Loucy (cell line): ENCODE data around the gene CXCR5.

Experiments
- H2AFZ ChIP-seq: fragments of 200-600 bp; sonication (generic); 2 replicates; pipeline ENCODE4 v1.6.0; 2016; ENCODE audit warnings: antibody characterized with exemption, mild to moderate bottlenecking, low read length, moderate library complexity
- H3F3A ChIP-seq: fragments of 200-600 bp; 2 replicates; pipeline ENCODE4 v1.6.0; 2016; ENCODE audit warnings: antibody characterized with exemption, low read depth, mild to moderate bottlenecking
- H3K27me3 ChIP-seq: fragments of 200-600 bp; sonication (generic); 2 replicates; pipeline ENCODE4 v1.6.1; 2014; ENCODE audit warnings: low read length, mild to moderate bottlenecking; ENCODE audit not compliant: insufficient read depth, poor library complexity, severe bottlenecking
- H3K36me3 ChIP-seq: fragments of 200-600 bp; sonication (generic); 2 replicates; pipeline ENCODE4 v1.6.1; 2016; ENCODE audit warnings: low read length; ENCODE audit not compliant: insufficient read depth
- H3K4me1 ChIP-seq: fragments of 200-600 bp; sonication (generic); 2 replicates; pipeline ENCODE4 v1.5.1; 2014; ENCODE audit warnings: low read length, mild to moderate bottlenecking; ENCODE audit not compliant: insufficient read depth, poor library complexity, severe bottlenecking
- H3K4me2 ChIP-seq: fragments of 200-600 bp; sonication (generic); 2 replicates; pipeline ENCODE4 v1.6.0; 2014; ENCODE audit warnings: antibody characterized with exemption, low read length, low read depth, mild to moderate bottlenecking; ENCODE audit not compliant: poor library complexity, severe bottlenecking
- H3K4me3 ChIP-seq: fragments of 200-600 bp; sonication (generic); 2 replicates; pipeline ENCODE4 v1.5.1; 2014; ENCODE audit warnings: low read length, mild to moderate bottlenecking, mixed read lengths; ENCODE audit not compliant: poor library complexity, severe bottlenecking
- H3K79me2 ChIP-seq: fragments of 200-600 bp; sonication (generic); 2 replicates; pipeline ENCODE4 v1.6.1; 2014; ENCODE audit warnings: low read length; ENCODE audit not compliant: insufficient read depth
- H3K9ac ChIP-seq: fragments of 200-600 bp; sonication (generic); 2 replicates; pipeline ENCODE4 v1.6.0; 2014; ENCODE audit warnings: mild to moderate bottlenecking, low read depth, low read length, moderate library complexity; ENCODE audit not compliant: poor library complexity, severe bottlenecking
- H3K9me2 ChIP-seq: fragments of 200-600 bp; sonication (generic); replicated peaks from 2 replicates; pipeline ENCODE4 v1.6.1; 2016; ENCODE audit warnings: low read depth, low read length, mixed read lengths
- H3K9me3 ChIP-seq: fragments of 200-600 bp; sonication (generic); 2 replicates; pipeline ENCODE4 v1.6.1; 2014; ENCODE audit warnings: mild to moderate bottlenecking, antibody characterized with exemption, low read length, low read depth; ENCODE audit not compliant: insufficient read depth
- H4K20me1 ChIP-seq: fragments of 200-600 bp; sonication (generic); 2 replicates; pipeline ENCODE4 v1.6.0; 2014; ENCODE audit warnings: antibody characterized with exemption, low read length, mild to moderate bottlenecking; ENCODE audit not compliant: insufficient read depth, poor library complexity, severe bottlenecking
- EZH2phosphoT487 ChIP-seq: fragments of 200-600 bp; IDR thresholded peaks from 2 replicates; pipeline ENCODE4 v1.6.1; 2018; ENCODE audit warnings: antibody characterized with exemption, mild to moderate bottlenecking, moderate library complexity, borderline replicate concordance
- TF ChIP-seq, protein P1 (sequence below): fragments of 200-600 bp; sonication (generic); conservative IDR thresholded peaks from 2 replicates; pipeline ENCODE4 v1.5.1; 2014; ENCODE audit warnings: mild to moderate bottlenecking, antibody characterized with exemption, low read length

The CXCR5 gene

DNA sequence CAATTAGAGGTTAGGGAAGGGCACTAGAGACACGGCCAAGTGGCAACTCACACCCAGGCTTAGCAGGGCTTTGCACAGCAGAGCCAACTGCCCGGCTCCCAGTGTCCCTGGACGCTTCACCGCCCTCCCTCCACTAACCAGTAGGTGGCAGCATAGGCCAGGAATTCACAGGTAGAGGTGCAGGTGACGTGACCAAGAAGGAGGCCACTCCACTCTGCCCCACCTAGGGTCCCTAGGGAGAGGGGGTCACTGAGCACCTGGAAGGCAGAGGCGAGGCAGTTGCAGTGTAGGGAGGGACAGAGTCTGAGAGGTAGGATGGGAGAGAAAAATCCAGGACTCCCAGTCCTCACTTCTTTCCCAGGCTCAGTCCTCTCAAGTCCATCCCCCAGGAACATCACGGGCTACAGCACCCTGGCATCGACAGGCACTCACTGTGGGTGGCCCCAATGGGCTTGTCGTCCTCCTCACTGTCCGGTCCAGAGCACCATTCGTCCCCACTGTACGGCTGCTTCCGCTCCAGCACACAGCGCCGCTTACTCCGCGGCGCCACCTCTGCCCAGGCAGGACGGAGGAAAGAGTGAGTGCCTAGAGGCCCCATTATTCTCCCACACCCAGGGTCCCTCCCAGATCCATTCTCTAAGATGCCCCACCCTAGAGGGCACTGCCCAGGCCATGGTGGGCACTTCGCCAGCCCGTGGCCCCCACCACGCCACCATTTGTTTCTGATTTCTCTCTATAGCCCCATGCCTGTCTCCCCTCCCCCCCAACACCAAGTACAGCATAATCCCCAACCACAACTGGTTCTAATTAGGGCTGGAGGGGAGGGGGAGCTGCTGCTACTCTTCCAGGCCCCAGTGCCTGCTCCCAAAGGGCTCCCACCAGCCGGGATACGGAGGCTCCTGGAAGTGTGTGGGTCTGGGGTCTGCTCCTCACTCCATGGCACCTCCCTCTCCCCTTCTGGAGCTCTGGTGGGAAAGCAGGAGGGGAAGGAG is 23.7 kb downstream of the CXCR5 start:
- peaks cover 24% of the 10 kb centered on the region; the same call in 1 of the 2 replicates for H3K36me3 ChIP-seq
- H3K4me1 ChIP-seq, result peaks cover 17% of the 10 kb centered on the region
- H2AFZ ChIP-seq, result no peak overlapping the region
- H3K27me3 ChIP-seq, result no peaks in the 10 kb centered on the region
- TF ChIP-seq, protein P1, sequence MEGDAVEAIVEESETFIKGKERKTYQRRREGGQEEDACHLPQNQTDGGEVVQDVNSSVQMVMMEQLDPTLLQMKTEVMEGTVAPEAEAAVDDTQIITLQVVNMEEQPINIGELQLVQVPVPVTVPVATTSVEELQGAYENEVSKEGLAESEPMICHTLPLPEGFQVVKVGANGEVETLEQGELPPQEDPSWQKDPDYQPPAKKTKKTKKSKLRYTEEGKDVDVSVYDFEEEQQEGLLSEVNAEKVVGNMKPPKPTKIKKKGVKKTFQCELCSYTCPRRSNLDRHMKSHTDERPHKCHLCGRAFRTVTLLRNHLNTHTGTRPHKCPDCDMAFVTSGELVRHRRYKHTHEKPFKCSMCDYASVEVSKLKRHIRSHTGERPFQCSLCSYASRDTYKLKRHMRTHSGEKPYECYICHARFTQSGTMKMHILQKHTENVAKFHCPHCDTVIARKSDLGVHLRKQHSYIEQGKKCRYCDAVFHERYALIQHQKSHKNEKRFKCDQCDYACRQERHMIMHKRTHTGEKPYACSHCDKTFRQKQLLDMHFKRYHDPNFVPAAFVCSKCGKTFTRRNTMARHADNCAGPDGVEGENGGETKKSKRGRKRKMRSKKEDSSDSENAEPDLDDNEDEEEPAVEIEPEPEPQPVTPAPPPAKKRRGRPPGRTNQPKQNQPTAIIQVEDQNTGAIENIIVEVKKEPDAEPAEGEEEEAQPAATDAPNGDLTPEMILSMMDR, result peak; percentile 88
- TF ChIP-seq EZH2phosphoT487, result no peak
- H4K20me1 ChIP-seq, result no peaks in the 10 kb centered on the region
- H3K9ac ChIP-seq, result no peak overlapping the region
- no peak overlapping the region for H3K4me2 ChIP-seq
- no peaks in the 10 kb centered on the region for H3K9me2 ChIP-seq
- H3K9me3 ChIP-seq, result no peaks in the 10 kb centered on the region
- no peaks in the 10 kb centered on the region for H3F3A ChIP-seq
- peaks cover 22% of the 10 kb centered on the region for H3K79me2 ChIP-seq
- H3K4me3 ChIP-seq, result no peak overlapping the region

DNA sequence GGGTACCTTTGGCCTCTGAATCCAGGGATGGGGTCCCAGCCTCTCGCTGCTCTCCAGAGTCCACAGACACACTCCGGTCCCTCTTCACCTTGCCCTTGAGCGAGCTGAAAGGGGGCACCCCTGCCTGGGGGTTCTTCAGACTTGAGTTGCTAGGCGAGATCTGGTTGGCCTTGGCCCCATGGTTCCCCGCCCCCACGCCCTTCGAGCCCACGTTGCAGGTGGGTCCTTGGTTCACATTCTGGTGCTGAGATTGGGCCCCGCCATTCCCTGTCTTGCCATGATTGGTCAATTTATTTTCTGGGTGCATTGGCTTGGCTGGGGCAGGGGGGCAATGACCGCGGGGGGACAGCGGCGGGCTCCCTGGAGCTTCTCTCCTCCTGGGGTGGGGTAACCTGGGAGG is 24.6 kb downstream of the CXCR5 start:
- H2AFZ ChIP-seq, result no peak overlapping the region
- H3K36me3 ChIP-seq, result peaks cover 22% of the 10 kb centered on the region; the same call in 1 of the 2 replicates
- H4K20me1 ChIP-seq, result no peaks in the 10 kb centered on the region
- H3F3A ChIP-seq, result no peaks in the 10 kb centered on the region
- H3K9ac ChIP-seq, result no peak overlapping the region
- H3K79me2 ChIP-seq, result peaks cover 25% of the 10 kb centered on the region
- H3K4me3 ChIP-seq, result no peak overlapping the region
- TF ChIP-seq, protein P1, result no peak
- no peak for TF ChIP-seq EZH2phosphoT487
- no peaks in the 10 kb centered on the region for H3K9me2 ChIP-seq
- no peaks in the 10 kb centered on the region for H3K27me3 ChIP-seq
- no peak overlapping the region for H3K4me2 ChIP-seq
- no peaks in the 10 kb centered on the region for H3K9me3 ChIP-seq
- peaks cover 26% of the 10 kb centered on the region for H3K4me1 ChIP-seq

DNA sequence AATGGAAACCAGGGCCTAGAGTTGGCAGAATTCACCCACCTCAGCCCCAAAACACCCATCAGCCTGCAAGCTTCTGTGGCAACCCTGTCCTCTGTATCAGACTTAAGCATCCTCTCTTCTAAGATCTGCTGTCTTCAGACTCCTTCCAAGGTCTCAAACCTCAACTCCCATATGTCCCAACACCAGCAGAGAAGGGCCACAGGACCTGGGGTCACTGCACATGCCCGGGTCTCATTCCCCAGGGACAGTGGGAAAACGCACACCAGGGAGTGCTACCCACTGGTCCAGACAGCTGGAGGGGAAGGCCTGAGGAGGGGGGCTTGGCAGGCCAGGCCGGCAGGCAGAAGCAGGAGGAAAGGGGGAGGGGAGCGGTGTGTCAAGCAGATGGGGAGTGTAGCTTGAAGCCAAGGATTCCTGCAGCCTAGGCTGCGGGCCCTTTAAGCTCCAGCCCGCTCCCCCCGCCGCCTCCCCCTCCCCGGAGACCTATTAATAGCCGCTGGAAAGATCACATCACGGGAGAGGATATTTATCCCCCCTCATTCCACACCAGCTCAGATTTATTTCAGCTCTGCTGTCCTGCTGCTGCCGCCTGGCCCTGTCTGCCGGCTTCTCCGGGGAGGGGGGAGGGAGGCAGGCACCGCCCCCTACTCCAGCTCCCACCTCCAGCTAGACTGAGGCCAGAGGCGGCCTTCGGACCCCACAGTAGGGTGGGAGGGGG is 25.4 kb downstream of the CXCR5 start:
- Histone ChIP-seq H2AFZ (no peak overlapping the region), H3K9ac (no peak overlapping the region), H3K9me2 (no peaks in the 10 kb centered on the region), H3K79me2 (peaks cover 25% of the 10 kb centered on the region), H3K36me3 (peaks cover 16% of the 10 kb centered on the region; the same call in 1 of the 2 replicates), H3K4me1 (peaks cover 32% of the 10 kb centered on the region), H3K27me3 (no peaks in the 10 kb centered on the region), H4K20me1 (no peaks in the 10 kb centered on the region), H3K4me2 (no peak overlapping the region), H3K4me3 (no peak overlapping the region), H3K9me3 (no peaks in the 10 kb centered on the region), H3F3A (no peaks in the 10 kb centered on the region)
- no peak for TF ChIP-seq EZH2phosphoT487
- TF ChIP-seq, protein P1, result no peak
